Midbrain (tissue), 1 donor: Measurements from ENCODE around the gene LDLRAD4.

Experiments used
- DNase-seq: peaks from one replicate; lab custom pipeline; 2025; lab: John Stamatoyannopoulos, UW

LDLRAD4 gene

DNA sequence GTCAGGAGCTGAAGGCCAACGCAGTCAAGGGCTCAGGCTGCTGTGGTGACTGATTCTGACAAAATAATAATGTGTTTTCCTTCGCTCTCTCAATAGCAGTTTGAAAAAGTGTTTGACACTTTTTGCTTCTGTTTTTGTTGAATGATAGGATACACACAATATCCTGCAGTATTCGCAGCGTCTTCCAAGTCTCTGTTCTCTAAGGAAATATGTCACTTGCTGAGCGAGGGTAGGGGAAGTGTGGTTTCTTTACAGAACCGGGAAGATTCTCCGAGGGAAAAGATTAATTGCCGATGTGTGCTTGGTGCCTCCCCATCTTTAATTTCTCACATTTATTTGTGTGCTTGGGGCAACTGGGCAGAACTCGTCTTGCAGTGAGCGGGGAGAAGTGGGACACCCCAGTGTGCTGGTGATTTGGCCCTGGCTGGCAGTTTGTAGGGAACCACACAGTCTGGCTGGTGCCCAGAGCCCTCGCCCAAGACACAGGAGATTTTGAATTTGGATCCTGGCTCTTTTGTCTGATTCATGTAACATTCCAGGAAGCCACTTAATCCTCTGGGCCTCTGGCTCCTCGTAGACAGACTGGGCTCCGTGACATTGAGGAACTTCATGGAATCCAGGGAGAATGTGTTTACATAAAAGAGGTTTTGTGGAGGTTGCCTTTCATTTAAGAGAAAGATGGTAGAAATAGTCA lies 169.4 kb downstream of the LDLRAD4 start:
- DNase-seq, result no peak

DNA sequence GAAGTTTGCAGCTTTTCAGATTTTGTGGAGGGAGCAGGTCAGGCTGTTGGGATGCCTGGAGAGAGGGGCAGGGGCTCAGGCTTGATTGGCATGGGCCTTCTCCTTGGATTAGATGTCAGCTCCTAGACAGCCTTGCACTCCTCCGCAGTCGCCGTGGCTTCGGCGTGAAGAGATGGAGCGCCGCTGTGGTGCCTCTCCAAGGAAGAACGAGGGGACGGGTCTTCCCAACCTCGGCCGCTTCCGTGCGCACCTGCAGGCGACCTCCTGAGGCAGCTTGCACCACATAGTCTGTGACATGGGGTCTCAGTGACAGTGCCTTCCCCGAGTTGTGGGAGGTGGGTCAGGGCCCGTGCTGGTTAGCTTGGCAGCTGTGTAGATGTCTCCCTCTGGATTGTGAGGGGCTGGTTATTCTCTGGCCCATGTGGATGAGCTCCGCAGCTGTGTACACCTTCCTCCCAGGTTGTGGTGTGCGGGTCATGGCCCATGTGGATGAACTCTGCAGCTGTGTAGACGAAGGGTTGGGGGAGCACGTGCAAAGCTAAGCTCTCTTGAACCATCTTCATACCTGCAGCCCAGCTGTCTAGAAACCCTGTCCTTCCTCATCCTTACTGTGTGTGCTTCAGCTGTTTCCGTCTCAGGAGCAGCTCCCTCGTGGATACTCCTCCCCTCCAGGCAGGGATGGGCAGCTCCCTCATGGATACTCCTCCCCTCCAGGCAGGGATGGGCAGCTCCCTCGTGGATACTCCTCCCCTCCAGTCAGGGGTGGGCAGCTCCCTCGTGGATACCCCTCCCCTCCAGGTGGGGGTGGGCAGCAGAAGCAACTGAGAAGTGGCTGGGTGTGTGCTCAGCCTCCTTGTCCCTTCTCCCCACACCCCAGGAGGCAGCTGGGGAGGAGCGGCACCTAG lies 170.3 kb downstream of the LDLRAD4 start:
- DNase-seq, result no peak

DNA sequence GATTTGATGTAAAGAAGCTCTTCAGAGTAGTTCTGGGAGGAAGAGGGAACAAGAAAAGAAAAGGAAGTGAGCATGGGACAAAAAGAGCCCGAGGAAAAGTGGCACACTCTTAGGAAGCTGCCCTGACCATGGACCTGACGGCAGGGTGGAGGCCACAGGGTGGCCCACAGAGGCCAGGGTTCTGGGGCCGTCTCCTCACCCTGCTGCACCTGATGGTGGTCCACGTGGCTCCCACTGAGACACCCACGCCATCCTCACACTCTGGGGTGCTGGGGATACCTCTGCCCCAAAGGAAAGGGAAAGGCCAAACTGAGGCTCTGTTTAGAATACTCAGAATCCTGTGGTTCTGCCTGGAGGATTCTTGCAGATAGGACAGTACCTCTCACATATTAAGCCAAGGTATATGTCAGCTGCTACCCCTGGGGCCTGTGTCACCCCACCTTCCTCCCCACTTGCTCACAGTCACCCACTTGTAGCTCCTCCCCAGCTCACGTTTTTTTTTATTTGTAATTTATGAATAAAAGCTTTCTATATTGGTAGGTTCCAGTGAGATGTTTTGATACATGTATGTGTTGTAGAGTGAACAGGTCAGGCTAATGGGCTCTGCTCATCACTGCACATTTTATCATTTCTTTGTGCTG lies 171.1 kb downstream of the LDLRAD4 start:
- DNase-seq, result no peak

DNA sequence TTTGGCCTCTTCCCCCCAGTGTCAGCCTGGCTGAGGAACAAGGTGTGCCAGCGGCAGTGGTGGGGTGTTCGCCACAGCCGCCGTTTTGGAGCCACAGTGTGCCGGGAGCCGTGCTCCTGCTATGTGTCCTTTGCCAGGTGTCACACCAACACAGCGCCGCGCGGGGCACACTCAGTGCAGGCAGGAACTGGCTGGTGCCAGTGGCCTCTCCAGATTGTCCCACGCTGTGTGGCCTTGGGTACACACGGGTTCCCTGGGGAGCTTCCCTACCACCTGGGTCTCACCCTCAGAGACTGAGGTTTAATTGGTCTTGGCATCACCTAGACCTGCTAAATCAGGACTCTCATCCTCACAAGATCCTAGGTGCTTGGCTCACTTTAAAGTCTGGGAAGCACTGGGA lies 171.6 kb downstream of the LDLRAD4 start:
- no peak for DNase-seq

DNA sequence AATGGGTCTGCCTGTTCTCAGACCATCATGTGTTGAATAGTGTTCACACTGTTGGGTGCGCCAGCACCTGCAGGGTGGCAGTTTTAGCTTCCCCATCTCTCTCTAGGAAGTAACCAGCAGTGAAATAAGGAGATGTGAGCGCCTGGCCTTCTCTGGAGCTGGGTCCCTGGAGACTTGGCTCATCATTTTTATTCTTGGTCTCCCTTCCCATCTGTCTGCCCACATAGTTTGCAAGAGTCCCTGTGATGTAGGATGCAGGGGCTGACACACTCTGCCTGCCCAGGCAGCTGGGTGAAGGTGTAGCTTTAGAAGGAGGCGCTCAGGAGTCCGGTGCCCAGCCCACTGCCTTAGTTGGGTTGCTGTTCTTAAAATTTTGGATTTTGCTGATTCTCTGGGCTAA lies 172.2 kb downstream of the LDLRAD4 start:
- DNase-seq, result no peak

DNA sequence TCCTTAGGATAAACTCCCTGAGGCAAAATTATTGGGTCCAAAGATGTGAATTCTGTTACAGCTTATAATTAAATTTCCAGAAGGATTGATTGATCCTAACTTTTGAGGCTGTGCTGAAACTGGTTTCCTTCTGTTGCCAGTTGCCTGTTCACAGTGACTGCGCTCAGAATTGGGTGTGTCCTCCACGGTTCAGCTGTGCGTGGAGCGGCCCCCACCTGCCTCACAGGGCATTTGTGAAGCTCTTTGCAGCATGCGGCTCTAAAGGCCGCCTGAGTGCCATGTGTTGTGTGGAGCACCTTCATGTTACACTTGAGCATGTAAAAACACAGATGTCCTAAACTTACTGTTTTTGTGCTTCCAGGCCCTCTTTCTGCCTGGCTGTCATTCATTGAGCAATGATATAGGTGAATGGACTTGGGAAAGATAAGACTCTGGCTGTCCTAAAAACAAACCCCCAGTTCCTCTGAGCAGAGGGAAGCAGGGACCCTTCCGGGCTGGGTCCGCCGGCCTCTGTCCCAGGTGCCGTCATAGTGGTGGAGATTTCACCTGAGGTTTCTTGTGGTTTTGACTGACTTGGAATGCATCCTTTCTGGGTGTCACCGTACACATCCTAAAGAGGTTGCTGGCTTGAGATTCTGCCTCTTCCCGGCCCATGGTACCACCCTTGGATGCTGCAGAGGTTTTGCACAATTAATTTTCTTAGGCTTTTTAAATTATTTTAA lies 173.6 kb downstream of the LDLRAD4 start:
- no peak for DNase-seq

DNA sequence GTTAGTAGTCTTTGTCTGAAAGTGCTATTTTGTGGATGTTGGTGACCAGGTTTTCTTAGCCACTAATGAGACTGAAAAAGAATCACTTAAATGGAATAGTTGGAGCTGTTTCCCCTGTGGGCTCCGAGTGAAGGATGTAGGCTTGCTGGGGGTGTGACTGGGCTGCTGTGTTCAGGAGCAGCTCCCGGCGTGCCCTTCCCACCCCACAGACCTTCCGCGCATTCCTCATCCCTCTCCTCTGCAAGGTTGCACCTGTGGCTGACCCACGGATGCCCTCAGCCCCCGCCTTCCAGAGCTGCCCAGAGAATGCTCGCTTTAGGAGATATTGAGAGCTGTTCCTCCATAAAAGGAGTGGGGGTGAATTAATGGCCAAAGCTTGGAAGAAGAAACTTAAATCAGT lies 174.3 kb downstream of the LDLRAD4 start:
- DNase-seq, result no peak

DNA sequence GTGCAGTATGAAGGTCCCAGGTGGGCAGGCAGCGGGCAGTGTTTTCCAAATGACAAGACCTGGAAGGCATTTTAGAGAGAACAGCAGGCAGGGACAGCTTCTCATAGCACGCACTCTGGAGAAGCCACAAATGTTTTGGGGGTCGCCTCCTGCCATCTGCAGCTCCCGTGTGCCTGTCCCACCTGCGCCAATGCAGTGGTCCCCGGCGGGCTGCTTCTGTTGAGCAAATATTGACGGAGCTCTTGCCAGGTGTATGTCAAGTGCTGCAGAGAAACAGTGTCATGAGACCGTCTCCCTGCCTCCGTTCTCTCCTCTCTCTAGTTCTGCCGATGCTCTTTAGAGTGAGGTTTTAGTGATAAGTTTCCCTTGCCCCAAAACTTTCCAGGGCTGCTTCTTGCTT lies 174.8 kb downstream of the LDLRAD4 start:
- DNase-seq, result no peak

DNA sequence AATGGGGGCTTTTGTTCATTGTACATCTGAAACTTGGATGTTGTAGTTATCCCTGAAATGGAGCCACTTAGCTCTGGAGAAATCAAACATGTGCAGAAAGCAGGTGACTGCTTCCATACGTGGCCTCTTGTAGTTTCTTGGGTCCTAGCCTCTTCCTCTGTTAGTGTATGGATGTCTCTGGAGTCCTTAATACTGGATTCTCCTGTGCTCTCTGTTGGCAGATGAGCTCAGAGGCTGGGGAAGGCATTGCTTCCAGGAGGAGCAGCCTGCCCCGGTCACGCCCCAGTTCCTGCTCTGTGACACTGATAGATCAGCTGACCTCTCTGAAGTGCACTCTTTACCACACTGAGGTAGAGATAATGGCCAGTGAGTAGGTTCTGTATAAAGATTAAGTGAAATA lies 176.2 kb downstream of the LDLRAD4 start:
- DNase-seq, result no peak

DNA sequence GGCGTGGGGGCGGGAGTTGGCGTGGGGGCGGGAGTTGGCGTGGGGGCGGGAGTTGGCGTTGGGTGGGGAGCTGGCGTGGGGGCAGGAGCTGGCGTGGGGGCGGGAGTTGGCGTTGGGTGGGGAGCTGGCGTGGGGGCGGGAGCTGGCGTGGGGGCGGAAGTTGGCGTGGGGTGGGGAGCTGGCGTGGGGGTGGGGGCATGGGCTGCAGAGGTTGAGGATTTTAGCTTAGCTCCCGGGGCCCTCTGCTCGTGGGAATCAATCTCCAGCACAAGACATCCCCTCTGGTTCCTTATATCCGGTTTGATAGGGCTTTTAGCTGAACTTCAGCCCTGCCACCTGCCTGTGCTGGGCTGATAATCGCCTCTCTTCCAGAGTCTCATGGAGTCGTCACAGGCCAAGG lies 177.0 kb downstream of the LDLRAD4 start:
- no peak for DNase-seq

DNA sequence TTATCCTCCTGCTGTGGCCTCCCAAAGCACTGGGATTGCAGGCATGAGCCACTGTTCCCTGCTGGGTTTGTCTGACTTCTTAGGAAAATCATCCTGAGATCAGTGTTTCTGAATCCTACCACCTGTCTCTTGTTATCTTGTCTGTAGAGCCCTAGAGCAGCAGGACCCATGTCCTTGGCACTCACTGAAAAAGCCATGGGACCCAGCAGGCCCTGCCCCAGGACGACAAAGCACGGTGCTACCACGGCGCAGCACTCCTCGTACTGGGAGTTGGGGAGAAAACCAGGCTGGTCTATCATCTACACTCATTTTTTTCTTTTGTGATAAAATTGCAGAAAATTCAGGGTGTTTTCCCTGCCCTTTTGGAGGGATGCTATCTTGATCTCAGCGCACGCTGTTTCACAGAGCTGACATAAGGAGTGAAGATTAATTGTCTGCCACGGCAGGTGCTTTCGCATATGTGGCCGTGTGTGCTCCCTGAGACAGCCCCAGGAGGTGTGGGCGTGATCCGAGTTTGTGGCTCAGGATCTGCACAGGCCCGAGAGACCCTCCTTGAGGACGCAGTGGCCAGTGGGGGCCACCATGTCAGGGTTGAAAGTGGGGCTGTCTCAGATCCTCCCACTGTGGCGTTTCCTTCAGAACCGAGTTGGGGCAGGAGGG lies 179.1 kb downstream of the LDLRAD4 start:
- no peak for DNase-seq

DNA sequence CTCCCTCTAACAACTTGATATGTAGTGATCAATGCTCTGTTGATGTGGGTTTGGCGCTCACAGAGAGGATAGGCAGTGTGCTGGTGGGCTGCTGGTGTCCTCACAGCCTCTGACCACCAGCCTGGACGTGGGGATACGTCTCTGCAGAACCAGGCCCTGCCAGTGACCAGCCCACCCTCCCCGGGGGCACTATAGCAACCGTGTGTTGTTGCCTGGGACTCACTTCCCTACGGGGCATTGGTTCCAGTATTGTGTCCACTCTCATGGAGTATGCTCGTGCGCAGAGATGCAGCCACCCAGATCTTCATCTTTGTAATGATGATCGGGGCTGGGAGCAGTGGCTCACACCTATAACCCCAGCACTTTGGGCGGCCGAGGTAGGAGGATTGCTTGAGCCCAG lies 180.1 kb downstream of the LDLRAD4 start:
- DNase-seq, result no peak

DNA sequence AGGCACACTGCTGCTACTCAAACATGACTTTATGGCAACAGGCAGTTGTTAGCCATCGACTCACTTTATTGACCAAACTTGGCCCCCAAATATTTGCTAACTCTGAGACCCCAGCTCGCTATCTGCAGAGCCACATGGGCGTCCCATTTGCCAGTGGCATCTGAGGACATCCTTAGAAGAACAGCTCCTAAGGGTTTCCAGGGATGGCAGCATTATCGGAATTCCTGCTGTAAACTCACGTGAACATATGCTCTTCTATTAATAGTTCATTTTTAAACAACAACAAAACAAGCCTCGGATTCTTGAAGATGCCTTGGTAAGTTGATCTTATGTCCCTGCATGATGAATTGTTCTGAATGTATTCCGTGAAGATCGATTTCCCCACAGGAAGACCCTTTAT lies 181.0 kb downstream of the LDLRAD4 start:
- DNase-seq, result no peak

DNA sequence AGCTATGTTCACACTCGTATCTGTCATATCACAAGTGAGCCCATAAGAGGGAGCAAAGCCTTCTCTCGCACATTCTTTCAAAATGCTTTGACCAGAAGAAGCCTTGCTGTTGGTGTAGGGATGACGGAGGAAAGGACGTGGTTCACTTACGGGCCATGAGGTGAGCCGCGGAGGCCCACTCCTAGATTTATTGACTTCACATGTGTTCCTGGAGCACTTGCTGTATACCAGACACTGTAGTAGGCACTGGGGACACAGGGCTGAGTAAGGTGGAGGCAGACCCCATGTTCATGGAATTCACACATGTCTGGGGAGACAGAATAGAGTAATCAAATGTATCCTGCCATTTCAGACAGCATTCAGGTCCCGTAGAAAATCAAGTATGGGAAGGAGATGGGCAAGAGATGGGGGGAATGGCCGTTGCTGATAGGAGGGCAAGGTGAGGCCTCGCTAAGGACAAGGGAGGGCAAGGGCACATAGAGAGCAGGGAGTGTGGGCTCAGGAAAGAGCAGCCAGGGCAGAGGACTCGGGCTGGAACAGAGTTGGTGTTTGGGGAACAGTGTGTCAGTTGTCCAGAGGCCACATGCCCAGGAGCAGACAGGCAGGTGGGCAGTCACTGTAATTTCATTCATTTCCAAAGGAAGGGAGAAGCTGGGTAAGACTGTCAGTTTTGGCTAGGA lies 182.2 kb downstream of the LDLRAD4 start:
- no peak for DNase-seq

DNA sequence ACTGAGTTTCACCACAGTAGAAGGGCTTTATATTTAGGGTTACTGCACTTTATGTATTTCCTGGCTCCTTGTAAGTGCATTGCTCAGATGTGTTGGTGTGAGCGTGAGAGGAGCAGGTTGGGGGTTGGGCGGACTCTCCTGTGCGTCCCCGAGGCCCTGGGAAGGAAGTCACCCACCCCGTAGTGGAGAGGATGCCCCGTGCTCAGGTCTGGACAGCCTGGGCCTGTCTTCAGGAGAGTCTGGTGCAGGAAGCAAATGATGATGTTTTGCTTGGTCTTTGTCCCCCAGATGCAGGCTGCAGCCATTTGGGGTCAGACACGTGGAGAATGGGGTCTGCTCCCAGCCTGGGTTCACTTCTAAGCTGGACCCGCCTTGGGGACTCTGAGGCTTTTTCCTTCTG lies 182.8 kb downstream of the LDLRAD4 start:
- no peak for DNase-seq

DNA sequence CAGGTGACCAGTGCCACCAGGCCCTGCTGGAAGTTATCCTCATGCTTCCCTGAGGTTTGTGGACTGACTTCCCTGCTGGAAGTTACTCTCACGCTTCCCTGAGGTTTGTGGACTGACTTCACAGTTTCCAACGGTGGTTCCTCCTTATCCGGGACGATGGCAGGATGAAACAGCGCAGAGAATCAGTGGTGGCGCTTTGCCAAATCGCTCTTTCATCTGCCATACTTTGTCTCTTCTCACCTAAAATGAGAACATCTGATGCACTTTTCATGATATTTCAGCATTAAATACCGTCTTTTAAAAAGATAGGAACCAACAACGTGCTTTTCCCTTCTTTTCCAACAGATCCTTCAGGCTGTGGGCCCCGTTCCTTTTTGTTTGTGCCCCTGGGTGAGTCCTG lies 183.3 kb downstream of the LDLRAD4 start:
- no peak for DNase-seq

DNA sequence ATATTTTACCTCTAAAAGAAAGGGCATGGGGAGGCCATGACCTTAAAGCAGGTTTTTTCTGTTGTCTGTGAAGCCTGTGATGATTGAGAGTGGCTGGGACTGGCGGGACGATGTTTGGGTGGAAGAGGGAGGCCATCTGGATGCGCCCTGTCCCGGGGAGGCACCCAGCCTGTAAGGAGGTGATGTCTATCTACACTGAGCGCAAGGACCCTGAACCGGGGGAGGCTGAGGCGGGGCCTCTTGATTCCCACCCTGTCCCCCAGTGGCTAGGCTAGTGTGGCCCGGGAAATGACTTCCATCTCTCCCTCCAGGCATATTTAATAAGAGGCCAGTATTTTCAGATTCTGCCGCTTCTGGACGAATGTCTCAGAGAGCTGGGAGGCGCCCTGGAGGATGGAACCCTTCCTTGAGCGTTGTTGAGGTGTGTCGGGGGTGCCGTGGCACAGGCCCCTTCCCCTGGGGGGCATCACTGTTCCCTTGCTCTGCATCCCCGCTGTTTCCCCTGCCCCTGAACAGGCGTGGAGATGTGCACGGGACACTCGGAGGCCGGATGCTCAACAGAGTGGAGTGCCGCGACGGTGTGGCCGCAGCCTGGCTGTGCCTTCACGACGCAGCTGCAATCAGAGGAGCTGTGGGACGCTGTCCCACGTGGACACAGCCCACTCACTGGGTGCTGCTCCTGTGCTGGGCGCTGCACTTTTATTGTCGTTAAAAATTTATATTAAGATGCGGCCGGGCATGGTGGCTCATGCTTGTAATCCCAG lies 185.4 kb downstream of the LDLRAD4 start:
- DNase-seq, result no peak

DNA sequence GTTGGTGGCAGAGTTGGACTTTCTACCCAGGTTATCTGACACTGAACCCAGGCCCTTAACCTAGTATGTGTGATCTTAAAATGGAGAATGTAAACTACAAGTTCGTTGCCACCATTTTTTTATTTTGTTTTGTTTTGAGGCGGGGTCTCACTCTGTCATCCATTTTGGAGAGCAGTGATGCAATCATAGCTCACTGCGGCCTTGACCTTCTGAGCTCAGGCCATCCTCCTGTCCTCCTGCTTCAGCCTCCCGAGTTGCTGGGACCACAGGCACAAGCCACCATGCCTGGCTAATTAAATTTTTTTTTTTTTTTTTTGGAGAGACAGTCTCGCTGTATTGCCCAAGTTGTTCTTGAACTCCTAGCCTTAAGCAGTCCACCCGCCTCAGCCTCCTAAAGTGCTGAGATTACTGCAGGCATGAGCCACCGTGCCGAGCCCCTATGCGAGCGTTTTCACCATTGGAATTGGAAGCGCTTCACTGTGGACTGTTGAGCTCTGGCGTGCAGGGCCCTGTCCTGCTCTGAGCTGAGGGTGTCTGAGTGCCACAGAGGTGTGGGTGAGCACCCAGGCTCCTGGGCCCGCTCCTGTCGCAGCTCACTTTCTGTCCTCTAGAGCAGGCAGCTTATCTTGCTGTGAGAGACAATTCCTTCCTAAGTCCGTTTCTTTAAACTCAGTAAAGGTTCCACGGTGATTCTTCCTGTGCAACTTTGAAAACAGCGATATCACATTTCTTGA lies 186.9 kb downstream of the LDLRAD4 start:
- no peak for DNase-seq

DNA sequence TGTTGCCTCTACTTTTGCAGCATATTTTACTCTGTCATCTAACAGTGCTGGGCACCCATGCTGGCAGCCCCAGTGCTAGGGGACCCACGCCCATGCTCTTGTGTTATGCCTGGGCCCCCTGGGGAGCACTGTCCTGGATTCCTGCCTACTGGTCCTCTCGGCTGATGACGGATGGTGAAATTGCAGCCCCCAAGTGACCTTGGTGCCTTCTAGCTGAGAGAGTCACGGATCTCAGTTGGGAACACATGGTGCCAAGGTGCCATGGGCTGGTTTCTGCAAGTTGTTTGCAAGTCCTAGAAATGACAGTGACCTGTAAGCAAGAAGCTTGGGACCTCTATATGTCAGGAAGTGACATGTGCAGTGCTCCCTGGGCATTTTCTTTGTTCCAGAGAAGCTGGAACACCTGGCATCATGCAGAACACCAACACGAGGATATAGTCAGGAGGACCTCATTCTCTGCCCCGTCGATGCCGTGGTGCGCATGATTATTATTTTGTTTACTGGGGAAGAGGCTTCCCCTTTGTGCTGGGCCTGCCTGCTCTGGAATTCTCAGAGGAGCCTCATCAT lies 187.6 kb downstream of the LDLRAD4 start:
- no peak for DNase-seq
